Measurements from ENCODE around the gene POLD1. TPM values are rescaled to one million over a fixed set of nuclear protein-coding genes. Genes with fewer than 3 reads are reported as not detected.

The POLD1 gene
- polyA plus RNA-seq, 1 of the 3 experiments (the other 2 are of a cell fraction) = 33.6 TPM

DNA sequence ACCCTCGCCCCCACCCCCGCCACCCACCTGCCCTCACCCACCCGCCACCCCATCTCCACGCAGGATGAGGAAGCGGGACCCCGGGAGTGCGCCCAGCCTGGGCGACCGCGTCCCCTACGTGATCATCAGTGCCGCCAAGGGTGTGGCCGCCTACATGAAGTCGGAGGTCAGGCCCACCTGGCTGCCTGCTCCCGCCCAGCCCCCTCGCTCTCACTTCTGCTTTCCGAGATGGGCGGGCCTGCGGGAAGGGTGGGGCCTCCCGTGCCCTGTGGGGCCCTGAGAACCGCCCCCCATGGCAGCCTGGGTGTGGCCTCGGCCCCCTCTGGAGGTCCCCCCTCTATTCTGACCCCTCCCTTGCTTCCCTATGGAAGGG is 31.5 kb downstream of the POLD1 start:
- Histone ChIP-seq H3K36me3 (replicated peaks in 1 of 2; ENCODE audit: control insufficient read depth in 1 of 2, insufficient read depth in 2 of 2, low read length in 1 of 2) (no peaks in the 10 kb centered on the region), H3F3A (replicated peaks; ENCODE audit: insufficient read depth) (peaks cover 3% of the 10 kb centered on the region), H4K20me1 (ENCODE audit: insufficient read depth) (no peaks in the 10 kb centered on the region), H3K4me2 (no peak overlapping the region), H3K4me1 (ENCODE audit: control insufficient read depth in 1 of 2, insufficient read depth in 2 of 2, low read depth in 1 of 2, low read length in 1 of 2) (no peaks in the 10 kb centered on the region; a peak in 1 of 4 replicates), H3K79me2 (ENCODE audit: insufficient read depth) (no peaks in the 10 kb centered on the region), H3K9ac (no peak overlapping the region), H3K27ac (ENCODE audit: low read depth in 2 of 2, low read length in 1 of 2) (no peak overlapping the region), H2AFZ (ENCODE audit: low read depth) (no peak overlapping the region), H3K9me3 (no peaks in the 10 kb centered on the region), H3K4me3 (ENCODE audit: low read depth in 2 of 2, low read length in 1 of 2) (no peak overlapping the region), H3K27me3 (ENCODE audit: insufficient read depth) (no peaks in the 10 kb centered on the region), H3K9me2 (no peaks in the 10 kb centered on the region)
- no peak for DNase-seq
- 89% methylated on average over 11 of the region's 22 CpGs for WGBS (ENCODE audit: low lambda C conversion rate)
- ChIA-PET CTCF (interaction anchor here (0.7 to 1.8 kb wide), 18 partner anchors 10 to 141 kb away, joined by 3 to 23 read pairs (median 4); partner anchors contain the start of genes NAPSA and POLD1), POLR2A (no interaction called here)
- no peak for TF ChIP-seq MXI1 (IDR thresholded peaks at IDR 0.05; ENCODE audit: low read depth, low read length)
- TF ChIP-seq, protein P1, sequence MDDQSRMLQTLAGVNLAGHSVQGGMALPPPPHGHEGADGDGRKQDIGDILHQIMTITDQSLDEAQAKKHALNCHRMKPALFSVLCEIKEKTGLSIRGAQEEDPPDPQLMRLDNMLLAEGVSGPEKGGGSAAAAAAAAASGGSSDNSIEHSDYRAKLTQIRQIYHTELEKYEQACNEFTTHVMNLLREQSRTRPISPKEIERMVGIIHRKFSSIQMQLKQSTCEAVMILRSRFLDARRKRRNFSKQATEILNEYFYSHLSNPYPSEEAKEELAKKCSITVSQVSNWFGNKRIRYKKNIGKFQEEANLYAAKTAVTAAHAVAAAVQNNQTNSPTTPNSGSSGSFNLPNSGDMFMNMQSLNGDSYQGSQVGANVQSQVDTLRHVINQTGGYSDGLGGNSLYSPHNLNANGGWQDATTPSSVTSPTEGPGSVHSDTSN (IDR thresholded peaks at IDR 0.05) = no peak
- no peak for TF ChIP-seq JUND (IDR thresholded peaks at IDR 0.05)
- no peak for TF ChIP-seq SIN3A (IDR thresholded peaks at IDR 0.05; ENCODE audit: borderline replicate concordance, low read depth, low read length)
- no peak for TF ChIP-seq RFX5 (IDR thresholded peaks at IDR 0.05; ENCODE audit: low read length)
- TF ChIP-seq MAX (IDR thresholded peaks at IDR 0.05; ENCODE audit: low read depth) = no peak
- no peak for TF ChIP-seq FOSL2 (IDR thresholded peaks at IDR 0.05; ENCODE audit: borderline replicate concordance, low read depth)
- TF ChIP-seq, protein P2, sequence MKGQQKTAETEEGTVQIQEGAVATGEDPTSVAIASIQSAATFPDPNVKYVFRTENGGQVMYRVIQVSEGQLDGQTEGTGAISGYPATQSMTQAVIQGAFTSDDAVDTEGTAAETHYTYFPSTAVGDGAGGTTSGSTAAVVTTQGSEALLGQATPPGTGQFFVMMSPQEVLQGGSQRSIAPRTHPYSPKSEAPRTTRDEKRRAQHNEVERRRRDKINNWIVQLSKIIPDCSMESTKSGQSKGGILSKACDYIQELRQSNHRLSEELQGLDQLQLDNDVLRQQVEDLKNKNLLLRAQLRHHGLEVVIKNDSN (IDR thresholded peaks at IDR 0.05; ENCODE audit: borderline replicate concordance, low read depth) = no peak
- no peak for TF ChIP-seq USF2 (IDR thresholded peaks at IDR 0.05; ENCODE audit: borderline replicate concordance, low read depth, low read length)
- TF ChIP-seq, protein P3, sequence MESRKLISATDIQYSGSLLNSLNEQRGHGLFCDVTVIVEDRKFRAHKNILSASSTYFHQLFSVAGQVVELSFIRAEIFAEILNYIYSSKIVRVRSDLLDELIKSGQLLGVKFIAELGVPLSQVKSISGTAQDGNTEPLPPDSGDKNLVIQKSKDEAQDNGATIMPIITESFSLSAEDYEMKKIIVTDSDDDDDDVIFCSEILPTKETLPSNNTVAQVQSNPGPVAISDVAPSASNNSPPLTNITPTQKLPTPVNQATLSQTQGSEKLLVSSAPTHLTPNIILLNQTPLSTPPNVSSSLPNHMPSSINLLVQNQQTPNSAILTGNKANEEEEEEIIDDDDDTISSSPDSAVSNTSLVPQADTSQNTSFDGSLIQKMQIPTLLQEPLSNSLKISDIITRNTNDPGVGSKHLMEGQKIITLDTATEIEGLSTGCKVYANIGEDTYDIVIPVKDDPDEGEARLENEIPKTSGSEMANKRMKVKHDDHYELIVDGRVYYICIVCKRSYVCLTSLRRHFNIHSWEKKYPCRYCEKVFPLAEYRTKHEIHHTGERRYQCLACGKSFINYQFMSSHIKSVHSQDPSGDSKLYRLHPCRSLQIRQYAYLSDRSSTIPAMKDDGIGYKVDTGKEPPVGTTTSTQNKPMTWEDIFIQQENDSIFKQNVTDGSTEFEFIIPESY (IDR thresholded peaks at IDR 0.05; ENCODE audit: borderline replicate concordance, low read depth) = no peak
- TF ChIP-seq FOXM1 (IDR thresholded peaks at IDR 0.05; ENCODE audit: low read depth) = no peak
- TF ChIP-seq SMC3 (IDR thresholded peaks at IDR 0.05; ENCODE audit: low read depth, low read length) = no peak
- TF ChIP-seq ELF1 (IDR thresholded peaks at IDR 0.05) = no peak

All from SK-N-SH (cell line).